GM12801 (cell line): ENCODE results near the gene AATK.

Source experiments
- TF ChIP-seq, protein P1 (sequence below): IDR thresholded peaks from one replicate; pipeline ENCODE4 v1.5.1; 2011; ENCODE audit warnings: control low read depth; ENCODE audit not compliant: insufficient read length; ENCODE audit errors: extremely low read depth

The AATK gene

DNA sequence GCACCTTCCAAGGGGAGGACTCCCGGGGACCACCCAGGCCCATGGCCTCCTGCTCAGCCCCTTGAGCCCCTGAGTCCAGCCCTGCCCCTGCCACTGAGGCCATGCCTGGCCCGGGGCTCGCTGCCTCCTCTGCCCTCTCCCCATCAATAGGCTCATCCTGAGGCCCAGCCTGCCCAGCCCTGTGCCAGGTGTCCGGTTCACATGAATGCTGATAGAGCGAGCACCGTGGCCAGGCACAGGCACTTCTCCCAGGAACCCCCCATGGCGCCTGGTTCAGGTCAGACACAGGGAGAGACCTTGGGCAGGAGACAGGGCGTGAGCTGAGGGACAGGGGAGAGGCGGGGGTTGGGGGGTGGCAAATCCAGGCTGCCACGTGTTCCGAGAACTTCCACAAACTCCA, 3.5 kb downstream of the AATK start:
- TF ChIP-seq, protein P1, sequence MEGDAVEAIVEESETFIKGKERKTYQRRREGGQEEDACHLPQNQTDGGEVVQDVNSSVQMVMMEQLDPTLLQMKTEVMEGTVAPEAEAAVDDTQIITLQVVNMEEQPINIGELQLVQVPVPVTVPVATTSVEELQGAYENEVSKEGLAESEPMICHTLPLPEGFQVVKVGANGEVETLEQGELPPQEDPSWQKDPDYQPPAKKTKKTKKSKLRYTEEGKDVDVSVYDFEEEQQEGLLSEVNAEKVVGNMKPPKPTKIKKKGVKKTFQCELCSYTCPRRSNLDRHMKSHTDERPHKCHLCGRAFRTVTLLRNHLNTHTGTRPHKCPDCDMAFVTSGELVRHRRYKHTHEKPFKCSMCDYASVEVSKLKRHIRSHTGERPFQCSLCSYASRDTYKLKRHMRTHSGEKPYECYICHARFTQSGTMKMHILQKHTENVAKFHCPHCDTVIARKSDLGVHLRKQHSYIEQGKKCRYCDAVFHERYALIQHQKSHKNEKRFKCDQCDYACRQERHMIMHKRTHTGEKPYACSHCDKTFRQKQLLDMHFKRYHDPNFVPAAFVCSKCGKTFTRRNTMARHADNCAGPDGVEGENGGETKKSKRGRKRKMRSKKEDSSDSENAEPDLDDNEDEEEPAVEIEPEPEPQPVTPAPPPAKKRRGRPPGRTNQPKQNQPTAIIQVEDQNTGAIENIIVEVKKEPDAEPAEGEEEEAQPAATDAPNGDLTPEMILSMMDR, result no peak

DNA sequence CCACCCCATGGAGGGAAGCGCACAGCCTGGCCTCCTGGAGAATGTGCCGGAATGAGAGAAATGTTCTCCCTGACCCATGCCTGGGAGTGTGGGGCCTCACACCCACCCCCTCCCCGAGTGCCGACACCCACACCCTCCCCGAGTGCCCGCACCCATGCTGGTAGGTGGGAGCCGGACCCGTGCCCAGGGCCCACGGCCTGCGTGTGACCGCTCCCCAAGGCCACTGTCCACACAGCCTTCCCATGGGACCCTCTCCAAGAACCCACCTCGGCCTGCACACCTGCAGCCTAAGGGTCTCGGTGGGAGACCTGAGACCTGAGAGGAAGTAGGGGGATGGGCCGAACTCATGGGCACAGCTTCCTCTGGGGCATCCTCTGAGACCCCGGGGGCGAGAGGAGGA, 4.0 kb downstream of the AATK start:
- TF ChIP-seq, protein P1, result no peak

DNA sequence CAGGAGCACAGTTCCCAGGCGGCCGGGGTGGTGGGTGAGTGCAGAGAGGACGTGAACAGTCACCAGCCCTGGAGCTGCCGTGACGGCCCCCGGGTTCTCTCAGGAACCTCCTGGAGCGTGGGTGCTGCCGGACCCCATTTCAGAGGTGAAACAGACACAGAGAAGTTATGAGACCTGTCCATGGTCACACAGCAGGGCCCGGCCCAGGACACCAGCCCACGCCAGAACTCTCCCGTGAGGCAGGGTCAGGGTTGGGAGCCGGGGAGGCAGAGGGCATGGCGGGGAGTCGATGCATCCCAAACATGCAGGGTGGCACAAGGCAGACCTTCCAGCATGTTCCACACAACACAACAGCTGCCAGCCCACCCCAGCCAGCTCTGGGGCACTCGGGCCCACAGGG, 4.5 kb downstream of the AATK start:
- TF ChIP-seq, protein P1, result no peak

DNA sequence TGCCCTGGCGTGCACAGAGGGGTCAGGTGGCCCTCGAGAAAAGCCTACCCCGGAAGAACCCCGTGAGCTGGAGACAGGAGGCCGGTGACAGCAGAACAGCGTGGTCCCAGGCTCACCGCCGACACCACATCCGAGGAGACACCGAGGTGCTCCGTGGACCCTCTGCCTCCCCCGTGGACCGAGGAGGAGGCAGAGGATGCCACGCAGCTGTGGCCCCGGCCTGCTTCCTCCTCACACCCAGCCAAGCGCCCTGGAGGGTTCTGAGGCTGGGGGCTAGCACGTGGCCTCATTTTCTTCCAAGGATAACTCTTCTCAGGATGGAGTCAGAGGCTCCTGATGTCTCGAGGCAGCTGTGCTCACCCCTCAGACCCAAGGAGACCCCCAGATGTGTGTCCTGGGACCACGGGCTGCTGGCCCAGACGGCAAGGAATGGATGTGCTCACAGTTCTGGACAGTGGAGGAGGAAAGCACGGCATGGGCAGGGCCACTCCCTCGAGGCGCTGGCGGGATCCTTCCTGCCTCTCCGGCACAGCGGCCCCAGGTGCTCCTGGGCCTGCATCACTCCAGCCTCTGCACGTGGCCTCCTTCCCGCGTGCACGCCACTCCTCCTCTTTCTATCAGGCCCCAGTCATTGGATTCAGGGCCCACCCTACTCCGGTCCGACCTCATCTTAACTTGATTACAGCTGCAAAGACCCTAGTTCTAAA, 5.1 kb downstream of the AATK start:
- TF ChIP-seq, protein P1, result no peak

DNA sequence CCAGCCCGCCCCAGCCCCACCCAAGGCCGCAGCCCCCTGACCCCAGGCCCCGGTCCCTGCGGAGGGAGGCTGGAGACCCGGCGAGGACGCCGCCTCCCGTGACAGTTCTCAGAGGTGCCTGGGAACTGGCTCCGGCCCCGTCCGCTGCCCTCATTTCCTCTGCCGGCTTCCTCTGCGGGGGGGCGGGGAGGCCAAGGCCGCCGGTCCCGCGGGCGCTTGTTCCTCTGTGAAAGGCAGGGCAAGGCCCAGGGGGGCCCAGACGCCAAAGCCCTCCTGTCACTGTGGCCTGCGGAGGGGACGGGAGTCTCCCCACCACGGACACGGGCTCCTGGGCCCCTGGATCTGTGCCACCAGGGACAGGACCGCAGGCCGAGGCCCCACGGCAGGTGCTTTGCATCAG, 5.7 kb downstream of the AATK start:
- TF ChIP-seq, protein P1, result no peak

DNA sequence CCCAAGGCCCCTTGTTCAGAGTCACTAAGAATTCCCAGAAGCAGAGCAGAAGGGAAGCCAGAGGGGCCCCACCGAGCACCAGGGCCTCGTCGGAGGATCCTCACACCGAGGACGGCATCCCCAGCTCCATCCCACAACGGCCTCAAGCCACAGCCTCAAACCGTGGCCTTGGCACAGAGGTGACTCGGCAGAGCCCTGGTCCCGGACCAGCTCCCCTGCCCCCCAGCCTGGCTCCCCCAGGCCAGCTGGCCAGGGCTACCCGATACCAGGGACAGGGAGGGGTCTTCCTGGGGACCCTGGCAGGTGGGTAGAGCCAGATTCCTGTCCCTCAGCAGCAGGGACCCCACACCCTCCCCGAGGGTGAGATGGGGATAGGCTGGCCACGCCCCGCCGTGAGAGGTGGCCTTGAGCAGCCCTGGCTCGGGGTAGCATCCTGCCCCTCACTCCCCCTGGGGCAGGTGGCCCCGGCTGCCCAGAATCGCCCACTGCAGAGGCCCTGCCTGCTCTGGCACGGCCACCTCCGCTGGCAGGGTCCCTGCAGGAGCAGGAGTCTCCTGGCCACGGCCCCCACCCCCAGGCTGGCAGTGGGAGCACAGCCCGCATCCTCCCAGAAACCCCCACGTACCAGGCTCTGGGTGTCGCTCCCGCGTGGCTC, 6.3 kb downstream of the AATK start:
- TF ChIP-seq, protein P1, result no peak

DNA sequence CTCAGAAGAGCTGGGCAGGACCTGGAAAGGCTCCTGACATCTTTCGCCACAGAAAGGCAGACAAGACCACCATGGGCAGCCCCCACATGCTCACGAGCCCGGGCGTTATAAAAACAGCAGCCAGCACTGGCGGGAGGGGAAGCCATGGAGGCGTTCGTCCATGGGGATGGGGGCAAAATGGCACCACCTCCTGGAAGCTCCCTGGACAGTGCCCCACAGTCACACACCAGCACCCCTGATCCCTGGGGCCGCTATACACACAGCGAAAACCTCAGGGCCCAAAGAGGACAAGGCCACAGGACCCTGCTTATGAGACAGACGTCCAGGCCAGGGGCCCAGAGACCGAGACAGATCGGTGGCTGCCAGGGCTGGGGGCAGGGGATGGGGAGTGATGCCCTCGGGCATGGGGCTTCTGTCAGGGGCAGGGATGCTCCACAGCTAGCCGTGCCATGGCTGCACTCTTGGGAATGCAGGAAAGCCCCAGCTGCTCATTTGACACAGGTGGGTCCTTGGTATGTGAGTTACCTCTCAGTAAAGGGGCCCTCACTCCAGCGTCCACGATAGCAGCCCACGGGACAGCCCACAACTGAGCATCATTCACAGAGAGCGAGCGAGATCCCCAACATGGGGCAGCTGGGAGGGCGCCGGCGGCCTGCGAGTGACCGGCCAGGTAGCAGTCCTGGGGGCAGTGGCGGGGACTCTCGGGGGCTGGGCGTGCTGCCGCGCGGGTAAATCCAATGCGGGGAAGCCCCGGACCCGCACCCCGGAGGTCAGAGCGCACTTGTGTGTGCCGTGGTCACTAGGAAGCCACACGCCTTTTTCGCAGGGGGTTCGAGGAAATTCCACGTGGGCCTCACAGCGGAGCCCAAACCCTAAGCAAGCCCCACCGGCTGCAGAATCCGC, 7.1 kb downstream of the AATK start:
- TF ChIP-seq, protein P1, result no peak
